Neuronal stem cell (in vitro differentiated cells): ENCODE data around the gene PTGR1.
"Not testable (repeated sequence)": the region's sequence is repeated elsewhere in the genome, so short reads cannot be mapped to it uniquely, and the experiment has no call there.

ENCODE experiments used
- DNase-seq: peaks from one replicate; pipeline ENCODE4 v3.0.0-alpha.2; 2013; ENCODE audit warnings: low spot score
- H2AFZ ChIP-seq: one replicate; pipeline ENCODE4 v1.6.1; 2013; ENCODE audit warnings: mild to moderate bottlenecking, low read length, inconsistent platforms
- H2AK5ac ChIP-seq: 2 replicates; pipeline ENCODE4 v1.6.1; 2013; ENCODE audit warnings: low read depth, mild to moderate bottlenecking, inconsistent platforms, low read length, moderate library complexity, mixed read lengths
- H2BK120ac ChIP-seq: 2 replicates; pipeline ENCODE4 v1.6.1; 2013; ENCODE audit warnings: low read depth, mild to moderate bottlenecking, inconsistent platforms, low read length, moderate library complexity, mixed read lengths
- H2BK12ac ChIP-seq: one replicate; pipeline ENCODE4 v1.6.1; 2013; ENCODE audit warnings: low read length, inconsistent platforms
- H2BK15ac ChIP-seq: 2 replicates; pipeline ENCODE4 v1.6.1; 2013; ENCODE audit warnings: mild to moderate bottlenecking, low read length, inconsistent platforms, mixed read lengths
- H2BK5ac ChIP-seq: one replicate; pipeline ENCODE4 v1.6.1; 2013; ENCODE audit warnings: inconsistent platforms, mild to moderate bottlenecking, low read length, moderate library complexity
- H3K14ac ChIP-seq: one replicate; pipeline ENCODE4 v1.6.1; 2013; ENCODE audit warnings: low read length, inconsistent platforms
- H3K18ac ChIP-seq: 2 replicates; pipeline ENCODE4 v1.6.1; 2013; ENCODE audit warnings: low read length, inconsistent platforms
- H3K23ac ChIP-seq: 2 replicates; pipeline ENCODE4 v1.6.1; 2013; ENCODE audit warnings: low read depth, mild to moderate bottlenecking, mixed read lengths, low read length, inconsistent platforms; ENCODE audit not compliant: poor library complexity
- H3K27ac ChIP-seq: replicated peaks from 3 replicates; pipeline ENCODE4 v1.5.1; 2013; ENCODE audit warnings: low read length, inconsistent platforms
- H3K27me3 ChIP-seq, 3 experiments: 2 replicates each; pipeline ENCODE4 v1.6.1; 2013; ENCODE audit warnings: low read length in 3 of 3, mild to moderate bottlenecking in 2 of 3, inconsistent platforms in 1 of 3, low read depth in 1 of 3, mixed read lengths in 1 of 3, moderate library complexity in 1 of 3; ENCODE audit not compliant: control insufficient read depth in 3 of 3, insufficient read depth in 3 of 3
- H3K36me3 ChIP-seq, 2 donors: replicated peaks in 1 of 2; 2 replicates each; pipeline ENCODE4 v1.6.1; 2013; ENCODE audit warnings: low read length in 2 of 2; ENCODE audit not compliant: control insufficient read depth in 2 of 2, insufficient read depth in 2 of 2
- H3K4ac ChIP-seq: 2 replicates; pipeline ENCODE4 v1.6.1; 2013; ENCODE audit warnings: inconsistent platforms, mild to moderate bottlenecking, low read length, moderate library complexity
- H3K4me1 ChIP-seq, 2 donors: 1 replicate in 1 of 2; 2 replicates in 1 of 2; pipeline ENCODE4 v1.6.1; 2013; ENCODE audit warnings: low read length in 2 of 2, low read depth in 1 of 2; ENCODE audit not compliant: control insufficient read depth in 2 of 2, insufficient read depth in 1 of 2
- H3K4me2 ChIP-seq: one replicate; pipeline ENCODE4 v1.6.1; 2013; ENCODE audit warnings: mild to moderate bottlenecking, low read length, inconsistent platforms; ENCODE audit not compliant: insufficient read depth, poor library complexity, severe bottlenecking
- H3K4me3 ChIP-seq, 2 donors: 2 replicates each; pipeline ENCODE4 v1.5.1; 2013; ENCODE audit warnings: low read length in 2 of 2, mild to moderate bottlenecking in 2 of 2, inconsistent platforms in 1 of 2, moderate library complexity in 1 of 2
- H3K79me1 ChIP-seq: one replicate; pipeline ENCODE4 v1.6.1; 2013; ENCODE audit warnings: low read depth, mild to moderate bottlenecking, inconsistent platforms, low read length, moderate library complexity
- H3K9ac ChIP-seq: one replicate; pipeline ENCODE4 v1.6.1; 2013; ENCODE audit warnings: mild to moderate bottlenecking, low read depth, low read length, inconsistent platforms; ENCODE audit not compliant: poor library complexity
- H3K9me3 ChIP-seq, 2 donors: replicated peaks in 1 of 2; 2 replicates each; pipeline versions ENCODE3 to v1.6.1; 2013; ENCODE audit warnings: low read length in 2 of 2, mild to moderate bottlenecking in 2 of 2, inconsistent platforms in 1 of 2, low read depth in 1 of 2, mixed read lengths in 1 of 2, moderate library complexity in 1 of 2; ENCODE audit not compliant: control insufficient read depth in 2 of 2, insufficient read depth in 1 of 2
- H4K8ac ChIP-seq: one replicate; pipeline ENCODE4 v1.6.1; 2013; ENCODE audit warnings: low read depth, mild to moderate bottlenecking, inconsistent platforms, low read length, moderate library complexity
- H4K91ac ChIP-seq: one replicate; pipeline ENCODE4 v1.6.1; 2013; ENCODE audit warnings: low read length, low read depth, mild to moderate bottlenecking, inconsistent platforms; ENCODE audit not compliant: poor library complexity
- WGBS, 2 donors: extraction: QIAGEN DNeasy Blood & Tissue Kit; methylation state at CpG; one replicate each; pipeline ENCODE4 v1.1.7; 2013; ENCODE audit warnings: missing lambda C conversion rate in 2 of 2, mixed read lengths in 1 of 2; ENCODE audit not compliant: insufficient read length in 2 of 2, insufficient replicate concordance in 1 of 2; ENCODE audit errors: extremely low coverage in 2 of 2; 5-methylcytosine and 5-hydroxymethylcytosine counted together

PTGR1 gene

GRCh38 chr9:111582888-111583287, 16.6 kb downstream of the PTGR1 start:
- no peak overlapping the region for H2AK5ac ChIP-seq
- no peaks in the 10 kb centered on the region for H3K79me1 ChIP-seq
- no peaks in the 10 kb centered on the region for H3K4me1 ChIP-seq
- no peak overlapping the region for H3K14ac ChIP-seq
- no peak overlapping the region for H4K91ac ChIP-seq
- DNase-seq: no peak
- WGBS, 2 donors: no CpG with 5 or more reads among the region's 3 CpGs
- H2BK12ac ChIP-seq: no peak overlapping the region
- H3K4me3 ChIP-seq: no peak overlapping the region
- H3K23ac ChIP-seq: no peak overlapping the region
- H3K9ac ChIP-seq: no peak overlapping the region
- no peak overlapping the region for H3K4me2 ChIP-seq
- no peak overlapping the region for H2BK15ac ChIP-seq
- no peaks in the 10 kb centered on the region for H3K27me3 ChIP-seq
- H3K18ac ChIP-seq: no peak overlapping the region
- H2BK5ac ChIP-seq: no peak overlapping the region
- H2BK120ac ChIP-seq: no peak overlapping the region
- no peak overlapping the region for H4K8ac ChIP-seq
- H3K9me3 ChIP-seq: no peaks in the 10 kb centered on the region
- no peak overlapping the region for H3K4ac ChIP-seq
- no peak overlapping the region for H2AFZ ChIP-seq
- H3K36me3 ChIP-seq: peaks cover 20 to 37% of the 10 kb centered on the region in 2 donors
- H3K27ac ChIP-seq: no peak overlapping the region

- H2BK5ac ChIP-seq: no peak overlapping the region
- no peak overlapping the region for H2AK5ac ChIP-seq
- peaks cover 6 to 15% of the 10 kb centered on the region in 2 donors for H3K9me3 ChIP-seq
- H2BK12ac ChIP-seq: no peak overlapping the region
- no peaks in the 10 kb centered on the region for H3K27me3 ChIP-seq
- WGBS, 2 donors: no CpG with 5 or more reads among the region's 4 CpGs
- no peak overlapping the region for H3K4ac ChIP-seq
- no peak overlapping the region for H2AFZ ChIP-seq
- no peak overlapping the region for H4K8ac ChIP-seq
- no peak overlapping the region for H3K27ac ChIP-seq
- H3K4me1 ChIP-seq: no peaks in the 10 kb centered on the region
- H4K91ac ChIP-seq: no peak overlapping the region
- H3K23ac ChIP-seq: no peak overlapping the region
- H3K36me3 ChIP-seq: peaks cover 30 to 46% of the 10 kb centered on the region in 2 donors
- no peak overlapping the region for H2BK15ac ChIP-seq
- no peak overlapping the region for H2BK120ac ChIP-seq
- no peaks in the 10 kb centered on the region for H3K79me1 ChIP-seq
- no peak overlapping the region for H3K4me3 ChIP-seq
- H3K18ac ChIP-seq: no peak overlapping the region
- no peak overlapping the region for H3K9ac ChIP-seq
- H3K14ac ChIP-seq: no peak overlapping the region
- no peak overlapping the region for H3K4me2 ChIP-seq
- DNase-seq: no peak
Observed at GRCh38 chr9:111572950-111573604, 26.4 kb downstream of the PTGR1 start.

- not testable (repeated sequence) for H2AK5ac ChIP-seq, H2AFZ ChIP-seq, H4K91ac ChIP-seq, H3K14ac ChIP-seq, H2BK15ac ChIP-seq, H3K4me3 ChIP-seq, H3K4me2 ChIP-seq, DNase-seq, H3K4ac ChIP-seq, H3K18ac ChIP-seq, H2BK12ac ChIP-seq, H2BK120ac ChIP-seq, H3K27me3 ChIP-seq, H3K4me1 ChIP-seq, H4K8ac ChIP-seq, H3K23ac ChIP-seq, H3K9ac ChIP-seq, H3K27ac ChIP-seq, H2BK5ac ChIP-seq, H3K79me1 ChIP-seq
- Histone ChIP-seq H3K36me3 (peaks cover 33% of the 10 kb centered on the region in 2 donors), H3K9me3 (peaks cover 8 to 16% of the 10 kb centered on the region in 2 donors)
- WGBS, 2 donors: no CpG with 5 or more reads among the region's 4 CpGs
Observed at GRCh38 chr9:111568127-111568526, 31.3 kb downstream of the PTGR1 start.

GRCh38 chr9:111566234-111566633, 33.2 kb downstream of the PTGR1 start:
- H2BK12ac ChIP-seq: no peak overlapping the region
- no peaks in the 10 kb centered on the region for H3K79me1 ChIP-seq
- H4K91ac ChIP-seq: no peak overlapping the region
- no peak overlapping the region for H2BK120ac ChIP-seq
- no peak overlapping the region for H2AK5ac ChIP-seq
- H2AFZ ChIP-seq: no peak overlapping the region
- DNase-seq: no peak
- H3K4ac ChIP-seq: no peak overlapping the region
- H3K9me3 ChIP-seq: peaks cover 8 to 16% of the 10 kb centered on the region in 2 donors
- H3K4me2 ChIP-seq: no peak overlapping the region
- H2BK15ac ChIP-seq: no peak overlapping the region
- H3K23ac ChIP-seq: no peak overlapping the region
- no peak overlapping the region for H3K18ac ChIP-seq
- H2BK5ac ChIP-seq: no peak overlapping the region
- no CpG with 5 or more reads among the region's 1 CpG for WGBS, 2 donors
- H4K8ac ChIP-seq: no peak overlapping the region
- no peak overlapping the region for H3K9ac ChIP-seq
- no peak overlapping the region for H3K27ac ChIP-seq
- H3K4me1 ChIP-seq: no peaks in the 10 kb centered on the region
- no peak overlapping the region for H3K4me3 ChIP-seq
- no peaks in the 10 kb centered on the region for H3K27me3 ChIP-seq
- H3K14ac ChIP-seq: no peak overlapping the region
- peaks cover 25 to 29% of the 10 kb centered on the region in 2 donors for H3K36me3 ChIP-seq
